GM12878 (cell line): ENCODE measurements around the gene INTS7. TPM values are rescaled to one million over a fixed set of nuclear protein-coding genes. Genes with fewer than 3 reads are reported as not detected.

Experiments used
- ATAC-seq: fragments of 200-7000 bp; cut with Tn5 transposase; 3 replicates; pipeline ENCODE4 v1.9.1; 2020; ENCODE audit warnings: mild to moderate bottlenecking, moderate library complexity
- BruUV-seq: library from RNA; stranded (reverse); fragments of 400-500 nt; replicated peaks from 2 replicates; lab custom pipeline; 2021; lab: Mats Ljungman, UMichigan
- CTCF ChIA-PET: fragments of 300-600 bp; sonication (Branson Sonifier 250); formaldehyde crosslinking; extraction: SDS; loops from one replicate; lab custom pipeline; 2021; ENCODE audit warnings: inconsistent platforms; lab: Yijun Ruan, JAX
- POLR2A ChIA-PET: fragments of 350-600 bp; formaldehyde crosslinking; extraction: SDS; loops from one replicate; lab custom pipeline; 2021; ENCODE audit warnings: inconsistent platforms; lab: Charles Lee
- RAD21 ChIA-PET: fragments of 300-600 bp; sonication (Branson Sonifier 250); formaldehyde crosslinking; loops from one replicate; lab custom pipeline; 2023; ENCODE audit warnings: antibody characterized with exemption; ENCODE audit not compliant: unreplicated experiment; lab: Charles Lee
- SMC1A ChIA-PET: fragments of 300-600 bp; sonication (Branson Sonifier 250); formaldehyde crosslinking; loops from one replicate; lab custom pipeline; 2023; ENCODE audit not compliant: unreplicated experiment, uncharacterized antibody; lab: Charles Lee
- DNase-seq: peaks from one replicate; pipeline ENCODE4 v3.0.0-alpha.2; 2011; ENCODE audit warnings: low read depth, low spot score
- FAIRE-seq: peaks from 3 replicates; lab custom pipeline; 2011; peaks lifted over from hg19 to GRCh38; lab: Jason Lieb, UNC
- H2AFZ ChIP-seq: 2 replicates; pipeline ENCODE4 v1.6.0; 2011; ENCODE audit warnings: low read depth, low read length, control low read depth; ENCODE audit not compliant: control insufficient read depth
- H3K27ac ChIP-seq: 2 replicates; pipeline ENCODE4 v1.5.1; 2011; ENCODE audit warnings: control low read depth; ENCODE audit not compliant: control insufficient read depth, insufficient read depth
- H3K27me3 ChIP-seq, 2 experiments: replicated peaks in 1 of 2; 2 replicates each; pipeline versions ENCODE4 v1.6.0 to v1.6.1; 2011; ENCODE audit warnings: low read length in 1 of 2; ENCODE audit not compliant: control insufficient read depth in 2 of 2, insufficient read depth in 2 of 2
- H3K36me3 ChIP-seq, 2 experiments: 2 replicates each; pipeline ENCODE4 v1.5.1; 2011; ENCODE audit warnings: low read length in 1 of 2; ENCODE audit not compliant: control insufficient read depth in 2 of 2, insufficient read depth in 2 of 2
- H3K4me1 ChIP-seq: 2 replicates; pipeline ENCODE4 v1.6.1; 2011; ENCODE audit warnings: mild to moderate bottlenecking, low read length, moderate library complexity, mixed read lengths; ENCODE audit not compliant: control insufficient read depth, insufficient read depth
- H3K4me2 ChIP-seq: 2 replicates; pipeline ENCODE4 v1.6.0; 2011; ENCODE audit warnings: control low read depth; ENCODE audit not compliant: control insufficient read depth, insufficient read depth
- H3K4me3 ChIP-seq: fragments of 200-600 bp; sonication (generic); 2 replicates; pipeline ENCODE4 v1.5.1; 2016
- H3K79me2 ChIP-seq: 2 replicates; pipeline ENCODE4 v1.6.0; 2011; ENCODE audit warnings: low read length; ENCODE audit not compliant: control insufficient read depth, insufficient read depth
- H3K9ac ChIP-seq: 2 replicates; pipeline ENCODE4 v1.8.0; 2011; ENCODE audit warnings: low read length, control low read depth, mixed read lengths; ENCODE audit not compliant: control insufficient read depth, insufficient read depth
- H3K9me3 ChIP-seq: replicated peaks from 3 replicates; pipeline ENCODE4 v1.5.1; 2011; ENCODE audit warnings: mild to moderate bottlenecking, low read length; ENCODE audit not compliant: control insufficient read depth, insufficient read depth
- H4K20me1 ChIP-seq: 2 replicates; pipeline ENCODE4 v1.6.0; 2011; ENCODE audit not compliant: control insufficient read depth, insufficient read depth
- ATF7 ChIP-seq: fragments of 450-650 bp; IDR thresholded peaks from 2 replicates; pipeline ENCODE4 v1.6.1; 2016; ENCODE audit warnings: low read depth, mild to moderate bottlenecking
- IRF4 ChIP-seq: IDR thresholded peaks from 2 replicates; pipeline ENCODE4 v1.6.1; 2011; ENCODE audit warnings: low read depth, low read length
- MLLT1 ChIP-seq: fragments of 450-650 bp; IDR thresholded peaks from 2 replicates; pipeline ENCODE4 v1.6.1; 2016; ENCODE audit warnings: mild to moderate bottlenecking
- MYB ChIP-seq: fragments of 150-350 bp; IDR thresholded peaks from 2 replicates; pipeline ENCODE4 v1.6.1; 2014; ENCODE audit warnings: mild to moderate bottlenecking, low read depth, low read length, borderline replicate concordance
- NFXL1 ChIP-seq: fragments of 450-650 bp; IDR thresholded peaks from 2 replicates; pipeline ENCODE4 v1.6.1; 2017; ENCODE audit warnings: antibody characterized with exemption, mild to moderate bottlenecking, borderline replicate concordance
- NFYB ChIP-seq: IDR thresholded peaks from 2 replicates; pipeline ENCODE4 v1.6.1; 2011; ENCODE audit warnings: low read depth, mild to moderate bottlenecking, low read length, improper control_type of control experiment, moderate library complexity; ENCODE audit not compliant: insufficient read depth
- NKRF ChIP-seq: fragments of 450-650 bp; conservative IDR thresholded peaks from 2 replicates; pipeline ENCODE4 v1.6.1; 2017; ENCODE audit warnings: mild to moderate bottlenecking, moderate library complexity
- PML ChIP-seq: IDR thresholded peaks from 2 replicates; pipeline ENCODE4 v1.6.1; 2012; ENCODE audit warnings: low read length, inconsistent platforms
- POLR2A ChIP-seq: IDR thresholded peaks from 2 replicates; pipeline ENCODE4 v1.6.1; 2011; ENCODE audit warnings: low read depth, mild to moderate bottlenecking, low read length
- RELB ChIP-seq: fragments of 450-650 bp; IDR thresholded peaks from 2 replicates; pipeline ENCODE4 v1.6.1; 2017; ENCODE audit warnings: low read depth, mild to moderate bottlenecking, moderate library complexity
- RUNX3 ChIP-seq: IDR thresholded peaks from 2 replicates; pipeline ENCODE4 v1.6.1; 2012; ENCODE audit warnings: low read length, inconsistent platforms
- SP1 ChIP-seq: IDR thresholded peaks from one replicate; pipeline ENCODE4 v1.6.1; 2011; ENCODE audit warnings: low read depth, low read length
- SREBF2 ChIP-seq: IDR thresholded peaks from 2 replicates; pipeline ENCODE4 v1.6.1; 2012; ENCODE audit warnings: mild to moderate bottlenecking, low read length
- STAT1 ChIP-seq: fragments of 450-650 bp; conservative IDR thresholded peaks from 2 replicates; pipeline ENCODE4 v1.6.1; 2014; ENCODE audit warnings: antibody characterized with exemption, mild to moderate bottlenecking
- TAF1 ChIP-seq: IDR thresholded peaks from 2 replicates; pipeline ENCODE4 v1.6.1; 2011; ENCODE audit warnings: mild to moderate bottlenecking, low read depth, low read length, borderline replicate concordance
- TCF12 ChIP-seq: IDR thresholded peaks from 2 replicates; pipeline ENCODE4 v1.6.1; 2011; ENCODE audit warnings: low read depth, mild to moderate bottlenecking, low read length
- USF2 ChIP-seq: IDR thresholded peaks from 2 replicates; pipeline ENCODE4 v1.6.1; 2011; ENCODE audit warnings: low read depth, low read length, improper control_type of control experiment, borderline replicate concordance
- YBX1 ChIP-seq: fragments of 450-650 bp; IDR thresholded peaks from 2 replicates; pipeline ENCODE4 v1.6.1; 2016; ENCODE audit warnings: antibody characterized with exemption
- WGBS: methylation state at CpG from one replicate; pipeline ENCODE4 v1.1.6; 2016; ENCODE audit warnings: low lambda C conversion rate; ENCODE audit not compliant: insufficient replicate concordance, insufficient coverage; ENCODE audit errors: missing lambda C conversion rate; 5-methylcytosine and 5-hydroxymethylcytosine counted together
- in situ Hi-C: fragments of 300-500 bp; cut with MboI; formaldehyde crosslinking; loops from 9 replicates; pipeline ENCODE4 v1.14.3; 2018; ENCODE audit warnings: mixed read lengths
- intact Hi-C: fragments of 100-400 bp; cut with micrococcal nuclease; formaldehyde crosslinking; loops from one replicate; pipeline ENCODE4 v1.14.2; 2022; ENCODE audit not compliant: unreplicated experiment
- polyA plus RNA-seq, 11 experiments: library from polyadenylated mRNA; depleted of rRNA in 4 of 11; unstranded in 6 of 11; stranded (reverse) in 5 of 11; fragments of >200 nt; fragmentation: Nextera tagmentation in 4 of 11; fragmentation: Illumina TruSeq in 1 of 11; extraction: Ambion mirVana in 4 of 11; extraction: Trizol in 1 of 11; gene quantifications; 1 replicate in 1 of 11; 2 replicates in 10 of 11; pipeline versions ENCODE4 v1.2.1 to v1.2.3, GENCODE V29; 2011 to 2016; ENCODE audit warnings: inconsistent platforms in 2 of 11, missing spikeins in 2 of 11, low read depth in 1 of 11
- total RNA-seq, 4 experiments: library from RNA; depleted of rRNA in 3 of 4; stranded (reverse); fragments of >200 nt in 3 of 4; fragmentation: Illumina TruSeq in 1 of 4; extraction: Trizol in 1 of 4; gene quantifications; 2 replicates each; pipeline versions ENCODE4 v1.2.1 to v1.2.3, GENCODE V29; 2013 to 2021

Gene INTS7
- total and polyA plus RNA-seq, 10 of the 15 experiments (the other 5 are each of a cell fraction or from before 2014, with no cell fraction given) = 17.1 to 49.1 (median 26.8) TPM

DNA sequence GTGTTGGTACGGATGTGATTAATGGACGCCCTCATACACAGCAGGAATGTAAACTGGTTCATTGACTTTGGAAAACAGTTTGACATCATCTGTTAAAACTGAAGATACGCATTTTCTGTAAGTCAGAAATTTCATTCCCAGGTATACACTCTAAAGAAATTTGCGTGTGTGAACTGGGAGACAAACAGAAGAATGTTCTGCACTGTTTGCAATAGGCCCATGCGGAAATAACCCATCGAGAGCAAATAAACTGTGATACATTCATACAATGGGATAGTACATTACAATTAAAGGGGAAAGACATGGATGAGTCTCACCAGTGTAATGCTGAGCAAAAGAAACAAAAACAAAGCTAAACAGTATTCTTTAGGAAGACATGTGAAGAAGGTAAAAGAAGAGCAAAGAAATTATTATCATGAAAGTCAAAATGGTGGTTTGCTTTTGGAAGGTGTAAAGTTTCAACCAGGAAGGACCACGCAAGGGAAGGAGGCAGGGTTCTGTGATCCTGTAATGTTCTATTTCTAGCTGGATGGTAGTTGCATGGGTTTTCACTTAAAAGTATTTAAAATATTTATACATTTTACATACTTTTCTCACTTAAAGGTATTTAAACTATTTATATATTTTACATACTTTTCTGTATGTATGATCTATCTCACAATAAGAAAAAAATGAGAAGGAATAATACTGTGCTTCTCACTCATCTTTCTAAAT lies 30.3 kb downstream of the INTS7 start:
- Histone ChIP-seq H3K4me2 (no peak overlapping the region), H3K4me3 (no peak overlapping the region), H3K4me1 (no peaks in the 10 kb centered on the region), H2AFZ (no peak overlapping the region), H3K27ac (no peak overlapping the region), H4K20me1 (no peaks in the 10 kb centered on the region), H3K27me3 (no peaks in the 10 kb centered on the region), H3K9me3 (no peaks in the 10 kb centered on the region), H3K36me3 (peaks cover 2 to 31% of the 10 kb centered on the region in 2 experiments; a peak in 3 of 4 replicates), H3K9ac (no peak overlapping the region), H3K79me2 (no peaks in the 10 kb centered on the region)
- ChIA-PET CTCF (interaction anchor here (0.9 to 3.9 kb wide), 4 partner anchors 8 to 324 kb away, joined by 4 to 28 read pairs (median 6); partner anchors contain the start of genes DTL and INTS7), SMC1A (interaction anchor here (0.7 to 3.4 kb wide), 8 partner anchors 11 to 451 kb away, joined by 3 to 12 read pairs (median 4); partner anchors contain the start of genes DTL and INTS7), POLR2A (interaction anchor here (0.6 to 1.2 kb wide), 2 partner anchors 13 to 19 kb away, joined by 3 to 5 read pairs; no protein-coding TSS in a partner anchor), RAD21 (interaction anchor here (1.2 to 2.0 kb wide), 3 partner anchors 19 to 324 kb away, joined by 3 to 5 read pairs (median 5); no protein-coding TSS in a partner anchor)
- DNase-seq = no peak
- no peak for ATAC-seq
- WGBS = 89% methylated on average over 7 of the region's 7 CpGs
- no peak for TF ChIP-seq USF2
- TF ChIP-seq MLLT1 = no peak
- TF ChIP-seq TAF1 = no peak
- no peak for TF ChIP-seq NKRF
- no peak for TF ChIP-seq IRF4
- TF ChIP-seq ATF7 = no peak
- TF ChIP-seq SREBF2 = no peak
- no peak for TF ChIP-seq PML
- TF ChIP-seq RUNX3 = no peak
- no peak for TF ChIP-seq SP1
- no peak for TF ChIP-seq POLR2A
- no peak for TF ChIP-seq RELB
- no peak for TF ChIP-seq TCF12
- no peak for TF ChIP-seq NFXL1
- TF ChIP-seq YBX1 = no peak
- TF ChIP-seq STAT1 = no peak
- TF ChIP-seq MYB = no peak
- TF ChIP-seq NFYB = no peak
- in situ Hi-C loops (no loop called here), intact Hi-C loops (no loop called here)
- no peak for FAIRE-seq
- BruUV-seq = no TSS peak
